ENCODE measurements around the gene NPHP4.

- no peak for TF ChIP-seq CTCF (IDR thresholded peaks at IDR 0.05)
- TF ChIP-seq POLR2A (IDR thresholded peaks at IDR 0.05) = no peak
Measured at GRCh38 chr1:5826601-5827000, 165.6 kb downstream of the NPHP4 start.
